CD4-positive, alpha-beta T cell treated with Interleukin-17A for 1 hour (primary cell): ENCODE data around the gene PDGFD.

Experiments
- DNase-seq: peaks from one replicate; pipeline ENCODE4 v3.0.0-alpha.2; 2020

Gene PDGFD

DNA sequence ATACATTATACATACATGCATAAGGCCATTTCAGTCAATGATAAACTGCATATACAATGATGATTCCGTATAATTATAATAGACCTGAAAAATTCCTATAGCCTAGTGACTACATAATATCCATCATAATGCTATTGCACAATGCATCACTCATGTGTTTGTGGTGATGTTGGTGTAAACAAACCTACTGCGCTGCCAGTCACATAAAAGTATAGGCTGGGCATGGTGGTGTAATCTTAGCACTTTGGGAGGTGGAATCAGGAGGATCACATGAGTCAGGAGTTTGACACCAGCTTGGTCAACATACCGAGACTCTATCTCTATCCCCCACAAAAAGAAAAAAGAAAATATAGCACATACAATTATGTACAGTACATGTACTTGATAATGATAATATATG, 291.2 kb downstream of the PDGFD start:
- no peak for DNase-seq

- DNase-seq, result no peak
Observed at GRCh38 chr11:103871923-103872551, 291.9 kb downstream of the PDGFD start.

GRCh38 chr11:103870821-103871309, 293.1 kb downstream of the PDGFD start:
- no peak for DNase-seq

GRCh38 chr11:103867481-103867880, 296.5 kb downstream of the PDGFD start:
- no peak for DNase-seq

- DNase-seq, result no peak
Observed at GRCh38 chr11:103863497-103863896, 300.4 kb downstream of the PDGFD start.

DNA sequence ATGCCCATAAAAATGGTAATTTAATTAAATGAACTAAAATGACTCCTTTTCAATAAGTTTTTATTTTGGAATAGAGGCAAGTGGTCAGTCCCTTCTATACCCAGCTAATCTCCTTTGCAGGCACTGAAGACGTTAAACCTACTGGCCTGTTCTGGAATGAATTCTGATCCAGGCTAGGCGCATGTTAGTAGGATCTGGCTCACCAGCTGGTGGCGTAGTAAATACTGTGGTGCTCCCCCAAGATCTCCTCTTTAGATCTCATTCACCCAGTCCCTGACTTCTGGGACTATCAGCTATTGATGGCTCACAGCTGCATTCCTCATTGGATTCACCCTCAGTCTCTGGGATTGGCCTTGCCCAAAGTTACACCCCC, 301.2 kb downstream of the PDGFD start:
- no peak for DNase-seq

GRCh38 chr11:103862094-103862801, 301.7 kb downstream of the PDGFD start:
- no peak for DNase-seq
